ENCODE results near the gene MKKS. TPM values are rescaled to one million over a fixed set of nuclear protein-coding genes. Genes with fewer than 3 reads are reported as not detected.

MKKS gene
- total RNA-seq, 4 donors from 2014 or later: 12.4 to 27.5 (median 19.9) TPM

GRCh38 chr20:10387686-10388085, 46.3 kb downstream of the MKKS start:
- Histone ChIP-seq H3K27me3 (no peaks in the 10 kb centered on the region), H3K4me3 (no peak overlapping the region), H3K27ac (no peak overlapping the region), H3K36me3 (no peaks in the 10 kb centered on the region), H3K9me3 (no peaks in the 10 kb centered on the region), H3K4me1 (no peaks in the 10 kb centered on the region)
- no peak for TF ChIP-seq POLR2A (IDR thresholded peaks at IDR 0.05)
- TF ChIP-seq CTCF (IDR thresholded peaks at IDR 0.05): no peak
- no peak for DNase-seq

DNA sequence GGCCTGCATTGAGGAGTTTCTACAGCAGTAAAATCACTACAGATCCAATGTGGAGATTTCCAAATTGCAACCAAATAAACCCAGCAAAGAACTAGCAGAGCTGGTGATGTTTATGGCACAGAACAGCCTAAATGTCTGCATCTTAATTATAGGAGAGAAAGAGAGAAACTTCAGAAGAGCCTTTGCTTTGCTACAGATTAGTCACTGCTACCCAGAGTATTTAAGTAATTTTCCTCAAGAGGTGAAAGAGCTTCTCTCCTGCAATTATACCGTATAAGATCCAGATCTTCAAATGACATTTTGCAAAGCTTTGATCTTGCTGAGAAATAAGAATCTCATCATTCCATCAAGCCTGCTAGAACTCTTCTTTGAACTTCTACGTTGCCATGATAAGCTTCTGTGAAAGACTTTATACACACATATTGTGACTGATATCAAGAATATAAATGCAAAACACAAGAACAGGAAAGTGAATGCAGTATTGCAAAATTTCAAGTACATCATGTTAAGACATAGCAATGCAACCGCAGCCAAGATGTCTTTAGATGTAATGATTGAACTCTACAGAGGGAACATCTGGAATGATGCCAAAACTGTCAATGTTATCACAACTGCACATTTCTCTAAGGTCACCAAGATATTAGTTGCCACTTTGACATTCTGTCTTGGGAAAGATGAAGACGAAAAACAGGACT, 48.0 kb downstream of the MKKS start:
- no peak overlapping the region for H3K4me3 ChIP-seq
- no peak overlapping the region for H3K27ac ChIP-seq
- no peaks in the 10 kb centered on the region for H3K9me3 ChIP-seq
- TF ChIP-seq CTCF (IDR thresholded peaks at IDR 0.05): no peak
- TF ChIP-seq POLR2A (IDR thresholded peaks at IDR 0.05): no peak
- no peaks in the 10 kb centered on the region for H3K27me3 ChIP-seq
- H3K36me3 ChIP-seq: no peaks in the 10 kb centered on the region
- no peaks in the 10 kb centered on the region for H3K4me1 ChIP-seq
- DNase-seq: no peak

- no peak for DNase-seq
- H3K4me3 ChIP-seq: no peak overlapping the region
- H3K4me1 ChIP-seq: no peaks in the 10 kb centered on the region
- no peaks in the 10 kb centered on the region for H3K27me3 ChIP-seq
- no peak overlapping the region for H3K27ac ChIP-seq
- TF ChIP-seq CTCF (IDR thresholded peaks at IDR 0.05): no peak
- TF ChIP-seq POLR2A (IDR thresholded peaks at IDR 0.05): no peak
- no peaks in the 10 kb centered on the region for H3K9me3 ChIP-seq
- H3K36me3 ChIP-seq: no peaks in the 10 kb centered on the region
Observed at GRCh38 chr20:10381477-10381876, 52.5 kb downstream of the MKKS start.

DNA sequence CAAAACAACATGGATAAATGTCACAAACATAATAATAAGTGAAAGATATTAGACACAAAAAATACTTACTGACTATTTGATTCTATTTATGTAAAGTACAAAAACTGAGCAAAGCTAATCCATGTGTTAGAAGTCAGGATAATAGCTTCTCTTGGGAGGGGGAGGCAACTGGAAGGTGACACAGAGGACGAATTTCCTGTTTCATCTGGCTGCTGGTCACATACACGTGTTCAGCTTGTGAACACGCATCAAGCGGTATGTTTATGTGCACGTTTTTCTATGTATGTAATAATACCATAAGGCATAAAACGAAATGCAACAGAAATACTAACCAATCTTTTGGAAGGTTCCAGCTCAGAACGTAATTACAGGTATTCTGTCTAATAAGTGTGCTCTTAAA, 54.3 kb downstream of the MKKS start:
- Histone ChIP-seq H3K4me3 (no peak overlapping the region), H3K36me3 (no peaks in the 10 kb centered on the region), H3K27ac (no peak overlapping the region), H3K27me3 (no peaks in the 10 kb centered on the region), H3K4me1 (no peaks in the 10 kb centered on the region), H3K9me3 (no peaks in the 10 kb centered on the region)
- DNase-seq: no peak
- TF ChIP-seq POLR2A (IDR thresholded peaks at IDR 0.05) (no peak), CTCF (IDR thresholded peaks at IDR 0.05) (no peak)

- no peak overlapping the region for H3K4me3 ChIP-seq
- no peaks in the 10 kb centered on the region for H3K36me3 ChIP-seq
- H3K9me3 ChIP-seq: no peaks in the 10 kb centered on the region
- DNase-seq: no peak
- H3K27me3 ChIP-seq: no peaks in the 10 kb centered on the region
- no peaks in the 10 kb centered on the region for H3K4me1 ChIP-seq
- TF ChIP-seq POLR2A (IDR thresholded peaks at IDR 0.05): no peak
- no peak for TF ChIP-seq CTCF (IDR thresholded peaks at IDR 0.05)
- H3K27ac ChIP-seq: no peak overlapping the region
Observed at GRCh38 chr20:10376270-10377075, 57.5 kb downstream of the MKKS start.

All from Peyer's patch (tissue), 4 donors.